ENCODE data around the gene XKR7. TPM values are rescaled to one million over a fixed set of nuclear protein-coding genes. Genes with fewer than 3 reads are reported as not detected.

The XKR7 gene
- polyA plus RNA-seq, 4 donors: 0.21 to 0.37 TPM; not detected in 2

DNA sequence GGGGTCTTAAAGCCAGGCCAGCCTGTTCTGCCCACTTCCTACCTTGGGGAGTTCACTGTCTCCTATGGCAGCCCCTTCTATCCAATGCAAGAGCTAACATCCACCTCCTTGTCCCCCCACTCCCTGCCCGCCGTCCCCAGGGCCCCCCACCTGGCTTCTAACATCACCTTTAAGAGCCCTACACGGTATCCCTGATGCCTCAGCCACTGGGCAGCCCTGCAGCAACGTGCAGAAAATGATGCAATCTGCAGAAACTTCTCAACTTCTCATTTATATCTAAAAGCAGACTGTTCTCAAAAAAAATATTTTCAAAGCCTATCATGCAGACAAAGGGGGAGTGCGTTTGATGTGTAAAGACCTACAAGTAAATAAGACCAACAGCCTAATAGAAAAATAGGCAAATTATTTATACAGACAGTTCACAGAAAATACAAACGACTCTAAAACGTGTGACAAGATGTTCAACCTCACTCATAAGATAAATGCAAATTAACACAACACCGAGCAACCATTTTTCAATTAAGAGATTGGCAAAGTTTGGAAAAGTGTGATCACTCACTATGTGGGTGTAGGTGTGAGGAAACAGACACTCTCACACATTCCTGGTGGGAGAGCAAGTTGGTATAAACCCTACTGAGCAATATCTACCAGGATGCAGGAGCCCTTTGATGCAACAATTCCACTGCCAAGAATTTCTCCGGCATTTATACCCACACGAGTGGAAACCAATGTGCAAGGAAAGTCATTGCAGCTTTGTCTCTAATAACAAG is 69.0 kb downstream of the XKR7 start:
- no peak overlapping the region for H3K27ac ChIP-seq (ENCODE audit: low read depth in 1 of 3, low read length in 2 of 3)
- H3K27me3 ChIP-seq (ENCODE audit: control insufficient read depth in 3 of 3, insufficient read depth in 3 of 3, low read length in 3 of 3): peaks cover 0 to 6% (median 6%) of the 10 kb centered on the region in 3 donors
- H3K4me3 ChIP-seq (ENCODE audit: low read depth in 1 of 3, low read length in 3 of 3): no peak overlapping the region
- no peaks in the 10 kb centered on the region for H3K4me1 ChIP-seq (ENCODE audit: control insufficient read depth in 3 of 3, insufficient read depth in 2 of 3, low read depth in 1 of 3, low read length in 2 of 3)
- H3K36me3 ChIP-seq (ENCODE audit: control insufficient read depth in 3 of 3, insufficient read depth in 2 of 3, low read depth in 1 of 3, low read length in 3 of 3): no peaks in the 10 kb centered on the region
- no peak for DNase-seq
- 46 to 67% (median 60%) methylated on average over 10 of the region's 10 CpGs for WGBS, 3 donors
- H3K9me3 ChIP-seq (ENCODE audit: control insufficient read depth in 2 of 2, insufficient read depth in 1 of 2, low read depth in 1 of 2, low read length in 1 of 2): no peaks in the 10 kb centered on the region
- FAIRE-seq: no peak

DNA sequence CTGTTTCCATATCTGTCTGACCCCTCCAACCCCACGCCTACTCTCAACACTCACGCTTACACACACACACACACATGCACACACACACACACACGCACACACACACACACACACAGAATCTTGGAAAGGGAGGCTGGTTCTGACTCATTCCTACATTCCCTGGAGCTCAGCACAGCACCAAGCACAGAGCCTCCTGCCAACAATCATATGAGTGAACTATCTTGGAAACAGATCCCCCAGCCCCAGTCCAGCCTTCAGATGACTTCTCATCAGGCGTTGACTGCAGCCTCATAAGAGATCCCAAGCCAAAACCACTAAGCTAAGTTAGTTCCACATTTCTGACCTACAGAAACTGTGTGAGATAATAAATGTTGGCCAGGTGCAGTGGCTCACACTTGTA is 70.0 kb downstream of the XKR7 start:
- H3K4me3 ChIP-seq (ENCODE audit: low read depth in 1 of 3, low read length in 3 of 3): no peak overlapping the region
- H3K4me1 ChIP-seq (ENCODE audit: control insufficient read depth in 3 of 3, insufficient read depth in 2 of 3, low read depth in 1 of 3, low read length in 2 of 3): no peaks in the 10 kb centered on the region
- H3K27me3 ChIP-seq (ENCODE audit: control insufficient read depth in 3 of 3, insufficient read depth in 3 of 3, low read length in 3 of 3): peaks cover 0 to 6% (median 6%) of the 10 kb centered on the region in 3 donors
- 47 to 79% (median 55%) methylated on average over 4 of the region's 4 CpGs for WGBS, 3 donors
- FAIRE-seq (no peak), DNase-seq (no peak)
- no peak overlapping the region for H3K27ac ChIP-seq (ENCODE audit: low read depth in 1 of 3, low read length in 2 of 3)
- H3K36me3 ChIP-seq (ENCODE audit: control insufficient read depth in 3 of 3, insufficient read depth in 2 of 3, low read depth in 1 of 3, low read length in 3 of 3): no peaks in the 10 kb centered on the region
- no peaks in the 10 kb centered on the region for H3K9me3 ChIP-seq (ENCODE audit: control insufficient read depth in 2 of 2, insufficient read depth in 1 of 2, low read depth in 1 of 2, low read length in 1 of 2)

DNA sequence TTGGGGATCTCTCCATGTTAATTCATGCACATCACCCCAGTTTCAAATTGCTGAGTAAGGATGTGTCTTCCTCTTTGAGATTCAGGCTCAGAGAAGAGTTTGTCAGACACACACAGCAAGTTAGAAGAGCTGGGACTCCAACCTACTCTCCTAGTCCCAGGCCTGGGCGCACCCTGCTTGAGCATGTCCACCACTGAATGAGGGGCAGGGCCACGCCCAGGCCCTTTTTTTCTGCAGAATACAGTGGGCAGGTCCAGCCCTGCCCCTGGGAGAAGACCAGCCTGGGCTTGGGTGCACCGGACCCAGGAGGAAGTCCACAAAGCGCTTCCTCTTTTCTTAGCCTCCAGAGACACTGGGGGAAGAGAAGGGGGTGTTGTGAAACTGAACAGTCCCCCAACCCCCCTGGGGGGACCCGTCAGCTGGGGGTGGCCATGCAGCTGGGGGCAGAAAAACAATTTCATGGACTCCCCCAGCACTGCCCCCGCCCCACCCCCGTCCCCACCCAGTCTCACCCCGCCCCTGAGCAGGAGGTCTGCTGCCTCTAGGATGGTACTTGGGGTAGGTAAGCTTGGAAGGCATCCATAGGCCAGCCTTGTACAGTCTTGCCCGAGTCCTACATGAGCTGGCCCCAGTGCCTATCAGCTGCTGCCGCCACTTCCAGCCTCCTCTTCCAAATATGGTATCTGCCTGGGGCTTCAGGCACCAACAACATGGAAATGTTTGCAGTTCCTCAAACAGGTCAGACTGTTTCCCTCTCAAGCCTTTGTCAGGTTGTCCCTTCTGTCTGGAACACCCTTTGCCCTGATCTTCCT is 72.4 kb downstream of the XKR7 start:
- DNase-seq (no peak), FAIRE-seq (no peak)
- 41 to 56% (median 50%) methylated on average over 9 to 10 of the region's 10 CpGs for WGBS, 3 donors
- Histone ChIP-seq H3K4me1 (ENCODE audit: control insufficient read depth in 3 of 3, insufficient read depth in 2 of 3, low read depth in 1 of 3, low read length in 2 of 3) (no peaks in the 10 kb centered on the region), H3K4me3 (ENCODE audit: low read depth in 1 of 3, low read length in 3 of 3) (no peak overlapping the region), H3K36me3 (ENCODE audit: control insufficient read depth in 3 of 3, insufficient read depth in 2 of 3, low read depth in 1 of 3, low read length in 3 of 3) (no peaks in the 10 kb centered on the region), H3K27me3 (ENCODE audit: control insufficient read depth in 3 of 3, insufficient read depth in 3 of 3, low read length in 3 of 3) (peaks cover 0 to 2% (median 2%) of the 10 kb centered on the region in 3 donors), H3K27ac (ENCODE audit: low read depth in 1 of 3, low read length in 2 of 3) (no peak overlapping the region), H3K9me3 (ENCODE audit: control insufficient read depth in 2 of 2, insufficient read depth in 1 of 2, low read depth in 1 of 2, low read length in 1 of 2) (no peaks in the 10 kb centered on the region)

DNA sequence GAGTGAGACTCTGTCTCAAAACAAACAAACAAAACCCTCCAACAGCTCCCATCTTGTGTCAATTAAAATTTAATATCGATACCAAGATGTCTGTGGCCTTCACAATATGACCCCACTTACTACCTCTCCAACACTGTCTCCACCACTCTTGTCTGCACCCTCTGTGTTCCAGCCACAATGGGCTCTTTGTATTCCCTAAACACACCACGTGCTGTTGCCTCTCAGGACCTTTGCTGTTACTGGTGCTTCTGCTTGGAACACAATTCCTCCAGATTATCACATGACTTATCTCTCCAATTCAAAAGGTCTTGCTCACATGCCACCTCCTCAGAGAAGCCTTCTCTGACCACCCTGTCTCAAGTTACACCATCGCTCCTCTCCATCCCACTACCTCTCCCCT is 78.0 kb downstream of the XKR7 start:
- Histone ChIP-seq H3K36me3 (ENCODE audit: control insufficient read depth in 3 of 3, insufficient read depth in 2 of 3, low read depth in 1 of 3, low read length in 3 of 3) (no peaks in the 10 kb centered on the region), H3K9me3 (ENCODE audit: control insufficient read depth in 2 of 2, insufficient read depth in 1 of 2, low read depth in 1 of 2, low read length in 1 of 2) (no peaks in the 10 kb centered on the region), H3K27me3 (ENCODE audit: control insufficient read depth in 3 of 3, insufficient read depth in 3 of 3, low read length in 3 of 3) (peaks cover 0 to 16% (median under 1%) of the 10 kb centered on the region in 3 donors), H3K27ac (ENCODE audit: low read depth in 1 of 3, low read length in 2 of 3) (no peak overlapping the region), H3K4me1 (ENCODE audit: control insufficient read depth in 3 of 3, insufficient read depth in 2 of 3, low read depth in 1 of 3, low read length in 2 of 3) (no peaks in the 10 kb centered on the region), H3K4me3 (ENCODE audit: low read depth in 1 of 3, low read length in 3 of 3) (no peak overlapping the region)
- 56 to 72% (median 67%) methylated on average over 3 of the region's 3 CpGs for WGBS, 3 donors
- DNase-seq (no peak), FAIRE-seq (no peak)

DNA sequence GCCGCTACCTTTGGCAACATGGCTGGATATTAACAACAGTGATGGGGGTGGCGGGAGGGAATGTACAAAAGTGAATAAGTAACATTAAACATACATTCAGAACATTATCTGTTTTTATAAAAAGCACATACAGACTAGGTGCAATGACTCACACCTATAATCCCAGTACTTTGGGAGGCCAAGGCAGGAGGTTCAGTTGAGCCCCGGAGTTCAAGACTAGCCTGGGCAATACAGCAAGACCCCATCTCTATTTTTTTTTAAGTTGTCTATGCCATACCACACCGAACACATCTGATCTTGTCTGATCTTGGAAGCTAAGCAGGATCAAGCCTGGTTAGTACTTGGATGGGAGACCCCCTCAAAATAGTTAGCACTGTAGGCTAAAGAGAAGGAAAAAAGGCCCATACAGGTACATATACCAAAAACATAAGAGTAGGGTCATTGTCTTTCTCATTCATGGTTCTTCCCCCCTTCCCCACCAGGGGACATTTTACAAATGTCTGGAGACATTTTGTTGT is 82.4 kb downstream of the XKR7 start:
- no peaks in the 10 kb centered on the region for H3K9me3 ChIP-seq (ENCODE audit: control insufficient read depth in 2 of 2, insufficient read depth in 1 of 2, low read depth in 1 of 2, low read length in 1 of 2)
- peaks cover 0 to 43% (median 13%) of the 10 kb centered on the region in 3 donors for H3K27me3 ChIP-seq (ENCODE audit: control insufficient read depth in 3 of 3, insufficient read depth in 3 of 3, low read length in 3 of 3)
- FAIRE-seq (no peak), DNase-seq (no peak)
- no peaks in the 10 kb centered on the region for H3K36me3 ChIP-seq (ENCODE audit: control insufficient read depth in 3 of 3, insufficient read depth in 2 of 3, low read depth in 1 of 3, low read length in 3 of 3)
- H3K27ac ChIP-seq (ENCODE audit: low read depth in 1 of 3, low read length in 2 of 3): no peak overlapping the region
- H3K4me1 ChIP-seq (ENCODE audit: control insufficient read depth in 3 of 3, insufficient read depth in 2 of 3, low read depth in 1 of 3, low read length in 2 of 3): no peaks in the 10 kb centered on the region
- no peak overlapping the region for H3K4me3 ChIP-seq (ENCODE audit: low read depth in 1 of 3, low read length in 3 of 3)
- WGBS, 3 donors: 87 to 95% (median 93%) methylated on average over 4 of the region's 4 CpGs

DNA sequence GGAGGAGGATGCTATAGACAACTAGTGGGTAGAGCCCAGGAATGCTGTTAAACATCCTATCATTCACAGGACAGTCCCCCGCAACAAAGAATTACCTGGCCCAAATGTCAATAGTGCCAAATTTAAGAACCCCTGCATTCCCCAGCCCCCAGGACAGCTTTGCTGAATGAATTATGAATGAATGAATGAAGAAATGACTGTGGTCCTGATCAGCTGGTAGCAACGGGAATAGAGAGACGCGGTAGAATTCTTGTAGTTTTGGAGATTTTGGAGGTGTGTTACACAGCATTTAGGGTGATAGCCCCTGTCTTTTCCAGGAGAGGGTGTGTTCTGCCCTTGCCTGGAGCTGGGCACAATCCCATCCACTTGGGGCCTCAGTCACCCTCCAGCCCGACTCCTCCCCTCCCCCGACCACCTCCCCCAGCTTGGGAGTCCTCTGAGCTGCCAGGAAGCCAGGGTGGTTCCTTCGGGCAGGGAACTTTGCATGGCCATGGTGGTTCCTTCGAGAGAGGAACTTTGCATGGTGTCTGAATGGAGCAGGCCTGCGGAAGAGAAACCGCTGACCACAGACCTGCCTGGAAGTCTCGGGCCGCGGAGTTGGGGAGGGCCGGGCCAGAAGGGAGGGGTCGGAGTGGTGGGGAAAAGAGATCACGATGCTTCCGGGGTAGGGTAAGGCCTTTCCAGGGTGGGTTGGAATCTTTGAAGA is 83.1 kb downstream of the XKR7 start:
- no peaks in the 10 kb centered on the region for H3K9me3 ChIP-seq (ENCODE audit: control insufficient read depth in 2 of 2, insufficient read depth in 1 of 2, low read depth in 1 of 2, low read length in 1 of 2)
- H3K4me3 ChIP-seq (ENCODE audit: low read depth in 1 of 3, low read length in 3 of 3): no peak overlapping the region
- H3K4me1 ChIP-seq (ENCODE audit: control insufficient read depth in 3 of 3, insufficient read depth in 2 of 3, low read depth in 1 of 3, low read length in 2 of 3): no peaks in the 10 kb centered on the region
- DNase-seq (peak in 1 of 2 donors; percentile 15), FAIRE-seq (no peak)
- H3K27ac ChIP-seq (ENCODE audit: low read depth in 1 of 3, low read length in 2 of 3): no peak overlapping the region
- peaks cover 0 to 43% (median 13%) of the 10 kb centered on the region in 3 donors for H3K27me3 ChIP-seq (ENCODE audit: control insufficient read depth in 3 of 3, insufficient read depth in 3 of 3, low read length in 3 of 3)
- H3K36me3 ChIP-seq (ENCODE audit: control insufficient read depth in 3 of 3, insufficient read depth in 2 of 3, low read depth in 1 of 3, low read length in 3 of 3): no peaks in the 10 kb centered on the region
- 16 to 20% (median 19%) methylated on average over 17 of the region's 17 CpGs for WGBS, 3 donors

DNA sequence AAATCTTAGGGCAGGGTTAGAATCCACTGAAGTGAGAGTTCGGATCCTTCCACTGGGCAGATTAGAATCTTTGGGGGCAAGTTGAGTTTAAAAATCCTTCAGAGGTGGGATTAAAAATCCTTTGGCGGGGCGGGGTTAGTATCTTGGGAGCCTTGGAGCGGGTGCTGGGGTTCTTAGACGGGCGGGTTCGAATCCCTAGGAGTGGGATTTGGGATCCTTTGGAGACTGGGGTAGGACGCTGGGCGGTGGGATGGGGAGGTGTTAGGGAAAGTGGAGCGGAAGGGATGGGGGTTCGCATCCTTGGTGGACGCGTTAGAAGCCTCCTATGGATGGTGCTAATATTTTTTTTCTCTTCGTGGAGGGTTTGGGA is 83.8 kb downstream of the XKR7 start:
- Histone ChIP-seq H3K4me3 (ENCODE audit: low read depth in 1 of 3, low read length in 3 of 3) (peak overlapping the region in 1 of 3 donors; percentile 20), H3K36me3 (ENCODE audit: control insufficient read depth in 3 of 3, insufficient read depth in 2 of 3, low read depth in 1 of 3, low read length in 3 of 3) (no peaks in the 10 kb centered on the region), H3K27ac (ENCODE audit: low read depth in 1 of 3, low read length in 2 of 3) (peak overlapping the region in 1 of 3 donors; percentile 64), H3K27me3 (ENCODE audit: control insufficient read depth in 3 of 3, insufficient read depth in 3 of 3, low read length in 3 of 3) (peaks cover 0 to 43% (median 13%) of the 10 kb centered on the region in 3 donors), H3K9me3 (ENCODE audit: control insufficient read depth in 2 of 2, insufficient read depth in 1 of 2, low read depth in 1 of 2, low read length in 1 of 2) (no peaks in the 10 kb centered on the region), H3K4me1 (ENCODE audit: control insufficient read depth in 3 of 3, insufficient read depth in 2 of 3, low read depth in 1 of 3, low read length in 2 of 3) (no peaks in the 10 kb centered on the region)
- FAIRE-seq (no peak), DNase-seq (no peak)
- 10 to 22% (median 15%) methylated on average over 14 of the region's 14 CpGs for WGBS, 3 donors

All from small intestine (tissue), 7 donors.